IMR-90 (cell line): ENCODE data around the gene TBC1D4. TPM values are rescaled to one million over a fixed set of nuclear protein-coding genes. Genes with fewer than 3 reads are reported as not detected.

Source experiments
- ATAC-seq: fragments of 200-7000 bp; cut with Tn5 transposase; 2 replicates; pipeline ENCODE4 v1.9.1; 2020; ENCODE audit warnings: low read depth, mild to moderate bottlenecking, moderate library complexity
- BruUV-seq: library from RNA; stranded (reverse); fragments of 400-500 nt; replicated peaks from 2 replicates; lab custom pipeline; 2021; lab: Mats Ljungman, UMichigan
- CTCF ChIA-PET: fragments of 300-600 bp; formaldehyde crosslinking; extraction: SDS; loops from one replicate; lab custom pipeline; 2021; ENCODE audit warnings: antibody characterized with exemption; lab: Yijun Ruan, JAX
- POLR2A ChIA-PET: fragments of 300-600 bp; sonication (Branson Sonifier 250); formaldehyde crosslinking; loops from one replicate; lab custom pipeline; 2022; ENCODE audit warnings: antibody characterized with exemption; ENCODE audit not compliant: unreplicated experiment; lab: Charles Lee
- DNase-seq: peaks from one replicate; pipeline ENCODE4 v3.0.0; 2013
- H2AFZ ChIP-seq: replicated peaks from 2 replicates; pipeline ENCODE3; 2013; ENCODE audit warnings: low read length, mild to moderate bottlenecking; ENCODE audit not compliant: poor library complexity
- H2AK5ac ChIP-seq: 2 replicates; pipeline ENCODE4 v1.6.1; 2013; ENCODE audit warnings: low read depth, low read length, inconsistent platforms
- H2AK9ac ChIP-seq: replicated peaks from 2 replicates; pipeline ENCODE3; 2013; ENCODE audit warnings: mild to moderate bottlenecking, low read depth, low read length, moderate library complexity; ENCODE audit not compliant: poor library complexity
- H2BK120ac ChIP-seq: 2 replicates; pipeline ENCODE4 v1.6.1; 2013; ENCODE audit warnings: low read depth, low read length, inconsistent platforms
- H2BK15ac ChIP-seq: 3 replicates; pipeline ENCODE4 v1.6.1; 2013; ENCODE audit warnings: low read depth, low read length, inconsistent platforms
- H2BK20ac ChIP-seq: 2 replicates; pipeline ENCODE4 v1.6.1; 2013; ENCODE audit warnings: low read depth, mild to moderate bottlenecking, inconsistent platforms, low read length, moderate library complexity
- H2BK5ac ChIP-seq: 2 replicates; pipeline ENCODE4 v1.6.1; 2013; ENCODE audit warnings: mild to moderate bottlenecking, low read depth, low read length, inconsistent platforms; ENCODE audit not compliant: poor library complexity, severe bottlenecking
- H3K14ac ChIP-seq: replicated peaks from 2 replicates; pipeline ENCODE4 v1.6.1; 2013; ENCODE audit warnings: low read depth, low read length, inconsistent platforms
- H3K18ac ChIP-seq: 2 replicates; pipeline ENCODE4 v1.6.1; 2013; ENCODE audit warnings: low read depth, low read length, control low read depth
- H3K23ac ChIP-seq: 2 replicates; pipeline ENCODE4 v1.6.1; 2013; ENCODE audit warnings: low read depth, low read length, inconsistent platforms
- H3K27ac ChIP-seq: 2 replicates; pipeline ENCODE4 v1.5.1; 2013; ENCODE audit warnings: mild to moderate bottlenecking, control low read depth, low read length; ENCODE audit not compliant: insufficient read depth
- H3K27me3 ChIP-seq: 2 replicates; pipeline ENCODE4 v1.6.1; 2013; ENCODE audit warnings: low read length; ENCODE audit not compliant: control insufficient read depth, insufficient read depth
- H3K36me3 ChIP-seq: 2 replicates; pipeline ENCODE4 v1.6.1; 2013; ENCODE audit warnings: low read length, mixed read lengths; ENCODE audit not compliant: control insufficient read depth, insufficient read depth
- H3K4ac ChIP-seq: 2 replicates; pipeline ENCODE4 v1.6.1; 2013; ENCODE audit warnings: low read depth, low read length, inconsistent platforms
- H3K4me1 ChIP-seq: 2 replicates; pipeline ENCODE4 v1.6.1; 2013; ENCODE audit warnings: low read length, mixed read lengths; ENCODE audit not compliant: control insufficient read depth, insufficient read depth
- H3K4me2 ChIP-seq: 2 replicates; pipeline ENCODE4 v1.6.1; 2013; ENCODE audit warnings: low read depth, mild to moderate bottlenecking, control low read depth, low read length, moderate library complexity
- H3K4me3 ChIP-seq: 2 replicates; pipeline ENCODE4 v1.5.1; 2013; ENCODE audit warnings: low read depth, mild to moderate bottlenecking, control low read depth, low read length, moderate library complexity; ENCODE audit not compliant: insufficient read depth
- H3K56ac ChIP-seq: 2 replicates; pipeline ENCODE4 v1.6.1; 2013; ENCODE audit warnings: low read length, inconsistent platforms; ENCODE audit not compliant: insufficient read depth; ENCODE audit errors: extremely low read depth
- H3K79me1 ChIP-seq, 2 experiments: 2 replicates each; pipeline ENCODE4 v1.6.1; 2013; ENCODE audit warnings: low read length in 2 of 2, inconsistent platforms in 1 of 2, low read depth in 1 of 2
- H3K9ac ChIP-seq: 2 replicates; pipeline ENCODE4 v1.6.1; 2013; ENCODE audit warnings: low read depth, low read length, control low read depth
- H3K9me1 ChIP-seq: 2 replicates; pipeline ENCODE4 v1.6.1; 2013; ENCODE audit warnings: low read length, inconsistent platforms; ENCODE audit not compliant: insufficient read depth
- H3K9me3 ChIP-seq: 2 replicates; pipeline ENCODE4 v1.6.1; 2013; ENCODE audit warnings: low read length; ENCODE audit not compliant: control insufficient read depth, insufficient read depth
- H4K20me1 ChIP-seq: 2 replicates; pipeline ENCODE4 v1.6.1; 2013; ENCODE audit warnings: low read length, inconsistent platforms; ENCODE audit not compliant: insufficient read depth
- H4K5ac ChIP-seq: 2 replicates; pipeline ENCODE4 v1.6.1; 2013; ENCODE audit warnings: mild to moderate bottlenecking, low read depth, low read length, control low read depth
- H4K8ac ChIP-seq, 2 experiments: 2 replicates each; pipeline ENCODE4 v1.6.1; 2013; ENCODE audit warnings: low read depth in 2 of 2, low read length in 2 of 2, control low read depth in 1 of 2, inconsistent platforms in 1 of 2
- H4K91ac ChIP-seq: 2 replicates; pipeline ENCODE4 v1.6.1; 2013; ENCODE audit warnings: low read depth, low read length, inconsistent platforms; ENCODE audit not compliant: insufficient read depth
- USF2 ChIP-seq: fragments of 150-350 bp; IDR thresholded peaks from 2 replicates; pipeline ENCODE4 v1.6.1; 2017; ENCODE audit warnings: mild to moderate bottlenecking, antibody characterized with exemption, low read length, low read depth
- WGBS, 2 experiments: methylation state at CpG; one replicate each; pipeline versions ENCODE4 v1.1.5 to v1.1.7; 2013; ENCODE audit warnings: missing lambda C conversion rate in 2 of 2; ENCODE audit not compliant: insufficient read length in 1 of 2; ENCODE audit errors: extremely low coverage in 2 of 2; 5-methylcytosine and 5-hydroxymethylcytosine counted together
- dilution Hi-C: fragments of 300-500 bp; cut with HindIII; formaldehyde crosslinking; loops from one replicate; pipeline ENCODE4 v1.14.3; 2018; ENCODE audit warnings: low sequenced_read_pairs; ENCODE audit not compliant: unreplicated experiment
- in situ Hi-C: fragments of 300-500 bp; cut with MboI; formaldehyde crosslinking; loops from 3 replicates; pipeline ENCODE4 v1.14.3; 2019; ENCODE audit warnings: low sequenced_read_pairs, inconsistent platforms, mixed read lengths
- intact Hi-C: fragments of 100-400 bp; cut with micrococcal nuclease; formaldehyde crosslinking; loops from 2 replicates; pipeline ENCODE4 v1.10.0; 2022
- polyA plus RNA-seq, 3 experiments: library from polyadenylated mRNA; depleted of rRNA; stranded (reverse); fragments of >200 nt; gene quantifications; 2 replicates each; pipeline ENCODE4 v1.2.3, GENCODE V29; 2012; ENCODE audit warnings: low replicate concordance in 1 of 3
- total RNA-seq: library from RNA; depleted of rRNA; stranded (reverse); fragments of >200 nt; gene quantifications from 2 replicates; pipeline ENCODE4 v1.2.3, GENCODE V29; 2012

TBC1D4 gene
- total and polyA plus RNA-seq, 2 of the 4 experiments (the other 2 are of a cell fraction) = 7.5 to 22.8 TPM

DNA sequence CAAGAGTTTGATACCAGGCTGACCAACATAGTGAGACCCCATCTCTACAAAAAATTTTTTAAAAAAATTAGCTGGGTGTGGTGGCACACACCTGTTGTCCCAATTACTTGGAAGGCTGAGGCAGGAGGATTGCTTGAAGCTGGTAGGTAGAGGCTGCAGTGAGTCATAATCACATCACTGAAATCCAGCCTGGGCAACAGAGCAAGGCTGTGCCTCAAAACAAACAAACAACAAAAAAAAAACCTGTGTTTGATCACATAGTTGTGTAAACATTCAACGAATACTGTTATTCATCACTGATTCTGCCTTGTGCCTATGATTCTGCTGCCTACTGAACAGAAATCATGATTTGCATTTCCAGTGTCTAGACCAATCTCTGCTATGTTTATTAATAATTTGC, 134.0 kb downstream of the TBC1D4 start:
- Histone ChIP-seq H2AK5ac (no peak overlapping the region), H3K4ac (no peak overlapping the region), H3K56ac (no peak overlapping the region), H4K8ac (no peak overlapping the region), H3K4me3 (no peak overlapping the region), H2BK20ac (no peak overlapping the region), H3K9me3 (no peaks in the 10 kb centered on the region), H3K4me2 (no peak overlapping the region), H2AK9ac (no peak overlapping the region), H3K79me1 (no peaks in the 10 kb centered on the region), H2BK120ac (no peak overlapping the region), H3K23ac (no peak overlapping the region), H3K14ac (no peak overlapping the region), H4K20me1 (no peaks in the 10 kb centered on the region), H2BK5ac (no peak overlapping the region), H3K18ac (no peak overlapping the region), H3K9ac (no peak overlapping the region), H3K27ac (no peak overlapping the region), H3K36me3 (no peaks in the 10 kb centered on the region), H2AFZ (no peak overlapping the region), H3K27me3 (no peaks in the 10 kb centered on the region), H3K9me1 (peaks cover 6% of the 10 kb centered on the region; the same call in 1 of the 2 replicates), H4K5ac (no peak overlapping the region), H2BK15ac (no peak overlapping the region), H3K4me1 (peaks cover 4% of the 10 kb centered on the region; the same call in 1 of the 2 replicates), H4K91ac (no peak overlapping the region)
- in situ Hi-C loops (no loop called here), intact Hi-C loops (no loop called here), dilution Hi-C loops (no loop called here)
- ChIA-PET CTCF (interaction anchor here (0.6 to 1.0 kb wide), 2 partner anchors 11 to 24 kb away, joined by 3 read pairs; no protein-coding TSS in a partner anchor), POLR2A (interaction anchor here (0.6 kb wide), 1 partner anchor 135 kb away, joined by 3 read pairs; no protein-coding TSS in a partner anchor)
- no TSS peak for BruUV-seq
- DNase-seq (no peak), ATAC-seq (no peak)
- no CpG with 5 or more reads among the region's 1 CpG for WGBS, 2 experiments
- TF ChIP-seq USF2 = no peak
